Peyer's patch (tissue), 4 donors: ENCODE results near the gene SNTG2.

Experiments
- CTCF ChIP-seq, 6 experiments: fragments of 450-650 bp in 4 of 6; fragments of 200-600 bp in 2 of 6; sonication (generic) in 1 of 6; IDR thresholded peaks; one replicate each; pipeline ENCODE4 v1.5.1; 2017 to 2019; ENCODE audit warnings: antibody characterized with exemption in 6 of 6, mild to moderate bottlenecking in 3 of 6, moderate library complexity in 1 of 6
- POLR2A ChIP-seq, 2 donors: fragments of 450-650 bp; IDR thresholded peaks; one replicate each; pipeline ENCODE4 v1.5.1; 2017; ENCODE audit warnings: antibody characterized with exemption in 2 of 2, mild to moderate bottlenecking in 2 of 2, moderate library complexity in 2 of 2

DNA sequence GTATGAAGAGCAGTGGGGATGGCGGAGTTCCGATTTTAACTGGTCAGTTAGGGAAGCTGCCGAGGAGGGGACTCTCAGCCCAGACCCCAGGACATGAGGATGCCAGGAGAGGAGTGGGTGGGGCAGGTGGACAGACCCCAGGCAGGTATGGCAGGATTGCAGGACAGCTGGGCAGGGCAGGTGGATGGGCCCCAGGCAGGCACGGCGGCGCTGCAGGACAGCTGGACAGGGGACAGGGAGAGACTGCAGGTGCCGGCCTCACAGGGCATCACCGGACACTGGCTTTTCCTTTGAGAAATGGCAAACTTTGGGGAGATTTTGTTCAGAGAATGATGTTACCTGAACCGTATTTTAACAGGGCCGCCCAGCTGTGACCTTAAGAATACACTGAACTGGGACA is 127.7 kb downstream of the SNTG2 start:
- TF ChIP-seq CTCF (IDR thresholded peaks at IDR 0.05) (no peak), POLR2A (IDR thresholded peaks at IDR 0.05) (no peak)
